CD4-positive, alpha-beta memory T cell (primary cell): Measurements from ENCODE around the gene SHC2. TPM values are rescaled to one million over a fixed set of nuclear protein-coding genes. Genes with fewer than 3 reads are reported as not detected.
A peak's percentile ranks its signal among the peaks of the same experiment; 100 is the strongest.

Source experiments
- CTCF ChIA-PET: fragments of 350-600 bp; sonication (Branson Sonifier 250); formaldehyde crosslinking; loops from one replicate; lab custom pipeline; 2021; ENCODE audit warnings: inconsistent platforms; ENCODE audit not compliant: partially characterized antibody; lab: Charles Lee
- POLR2A ChIA-PET: fragments of 350-600 bp; sonication (Branson Sonifier 250); formaldehyde crosslinking; loops from one replicate; lab custom pipeline; 2021; ENCODE audit not compliant: partially characterized antibody; lab: Charles Lee
- DNase-seq, 5 donors: peaks; one replicate each; pipeline versions ENCODE4 v3.0.0 to v3.0.0-alpha.2; 2020 to 2022; ENCODE audit warnings: mixed read lengths in 1 of 5
- H3K27ac ChIP-seq: one replicate; pipeline ENCODE4 v1.7.0; 2013; ENCODE audit warnings: low read depth, low read length
- H3K27me3 ChIP-seq: 2 replicates; pipeline ENCODE4 v1.7.0; 2013; ENCODE audit warnings: mild to moderate bottlenecking, low read length, moderate library complexity; ENCODE audit not compliant: insufficient read depth
- H3K36me3 ChIP-seq: 2 replicates; pipeline ENCODE4 v1.7.0; 2013; ENCODE audit warnings: mild to moderate bottlenecking, low read length, moderate library complexity; ENCODE audit not compliant: insufficient read depth
- H3K4me1 ChIP-seq: 2 replicates; pipeline ENCODE4 v1.7.0; 2013; ENCODE audit warnings: mild to moderate bottlenecking, low read length, moderate library complexity; ENCODE audit not compliant: insufficient read depth
- H3K4me3 ChIP-seq, 2 donors: one replicate each; pipeline ENCODE4 v1.7.0; 2013; ENCODE audit warnings: low read length in 2 of 2, mild to moderate bottlenecking in 1 of 2
- H3K9me3 ChIP-seq, 2 donors: one replicate each; pipeline ENCODE4 v1.7.0; 2013; ENCODE audit warnings: low read length in 2 of 2, control low read depth in 1 of 2; ENCODE audit not compliant: control insufficient read depth in 1 of 2
- H3K27ac Mint-ChIP-seq, 7 donors: one replicate each; pipeline ENCODE4 v1.8.0; 2020 to 2021; ENCODE audit warnings: mixed read lengths in 7 of 7, mild to moderate bottlenecking in 6 of 7, inconsistent platforms in 3 of 7, moderate library complexity in 3 of 7
- H3K27me3 Mint-ChIP-seq, 2 donors: one replicate each; pipeline ENCODE4 v1.8.0; 2020 to 2021; ENCODE audit warnings: mixed read lengths in 2 of 2
- H3K36me3 Mint-ChIP-seq, 2 donors: one replicate each; pipeline ENCODE4 v1.8.0; 2020 to 2021; ENCODE audit warnings: mixed read lengths in 2 of 2, inconsistent platforms in 1 of 2, mild to moderate bottlenecking in 1 of 2
- H3K4me1 Mint-ChIP-seq, 4 donors: one replicate each; pipeline ENCODE4 v1.8.0; 2020 to 2021; ENCODE audit warnings: mixed read lengths in 4 of 4, mild to moderate bottlenecking in 1 of 4
- H3K4me3 Mint-ChIP-seq, 8 donors: one replicate each; pipeline ENCODE4 v1.8.0; 2020 to 2021; ENCODE audit warnings: mixed read lengths in 8 of 8, mild to moderate bottlenecking in 7 of 8, moderate library complexity in 6 of 8, inconsistent platforms in 3 of 8
- H3K9me3 Mint-ChIP-seq, 8 donors: one replicate each; pipeline ENCODE4 v1.8.0; 2020 to 2021; ENCODE audit warnings: mixed read lengths in 8 of 8, mild to moderate bottlenecking in 5 of 8, inconsistent platforms in 3 of 8, moderate library complexity in 1 of 8
- intact Hi-C: fragments of 100-400 bp; cut with micrococcal nuclease; formaldehyde crosslinking; loops from one replicate; pipeline ENCODE4 v1.15.1; 2023
- polyA plus RNA-seq, 2 donors: library from polyadenylated mRNA; unstranded; fragments of 300-500 nt; fragmentation: Illumina TruSeq; gene quantifications; one replicate each; pipeline ENCODE4 v1.2.3, GENCODE V29; 2021
- total RNA-seq, 2 experiments: library from RNA; stranded (reverse); gene quantifications; one replicate each; pipeline ENCODE4 v1.2.3, GENCODE V29; 2021

SHC2 gene
- total and polyA plus RNA-seq, 4 experiments from 2014 or later = 0.55 to 0.64 TPM; not detected in 2

GRCh38 chr19:410243-410781 lies 50.5 kb downstream of the SHC2 start:
- H3K27me3 Mint-ChIP-seq = peaks cover 5 to 12% of the 10 kb centered on the region in 2 donors
- Histone ChIP-seq H3K27ac (no peak overlapping the region), H3K27me3 (peaks cover 9% of the 10 kb centered on the region), H3K4me3 (no peak overlapping the region), H3K36me3 (no peaks in the 10 kb centered on the region), H3K4me1 (peaks cover 12% of the 10 kb centered on the region), H3K9me3 (no peaks in the 10 kb centered on the region)
- POLR2A ChIA-PET = no interaction called here
- H3K36me3 Mint-ChIP-seq = no peaks in the 10 kb centered on the region
- H3K27ac Mint-ChIP-seq = no peak overlapping the region
- peaks cover 6 to 8% (median 6%) of the 10 kb centered on the region in 4 donors for H3K4me1 Mint-ChIP-seq
- no peak overlapping the region for H3K4me3 Mint-ChIP-seq
- intact Hi-C loops = no loop called here
- DNase-seq = no peak
- CTCF ChIA-PET = no interaction called here
- no peaks in the 10 kb centered on the region for H3K9me3 Mint-ChIP-seq

- peak in 2 of 5 donors; percentile 11 to 13 for DNase-seq
- ChIA-PET POLR2A (no interaction called here), CTCF (no interaction called here)
- intact Hi-C loops = loop anchor here (1.0 kb wide), 1 partner anchor 97 kb away; no protein-coding TSS in a partner anchor
- peaks cover 6 to 8% (median 6%) of the 10 kb centered on the region in 4 donors for H3K4me1 Mint-ChIP-seq
- Histone ChIP-seq H3K4me1 (peaks cover 12% of the 10 kb centered on the region), H3K4me3 (peak overlapping the region in 1 of 2 donors; percentile 9), H3K27me3 (peaks cover 9% of the 10 kb centered on the region), H3K9me3 (no peaks in the 10 kb centered on the region), H3K27ac (no peak overlapping the region), H3K36me3 (no peaks in the 10 kb centered on the region)
- peak overlapping the region; percentile 78 to 91 (median 86) for H3K4me3 Mint-ChIP-seq
- peaks cover 8 to 16% of the 10 kb centered on the region in 2 donors for H3K27me3 Mint-ChIP-seq
- peak overlapping the region in 4 of 7 donors; percentile 18 to 73 (median 54) for H3K27ac Mint-ChIP-seq
- H3K36me3 Mint-ChIP-seq = no peaks in the 10 kb centered on the region
- H3K9me3 Mint-ChIP-seq = no peaks in the 10 kb centered on the region
Measured at GRCh38 chr19:409516-410242, 51.2 kb downstream of the SHC2 start.

DNA sequence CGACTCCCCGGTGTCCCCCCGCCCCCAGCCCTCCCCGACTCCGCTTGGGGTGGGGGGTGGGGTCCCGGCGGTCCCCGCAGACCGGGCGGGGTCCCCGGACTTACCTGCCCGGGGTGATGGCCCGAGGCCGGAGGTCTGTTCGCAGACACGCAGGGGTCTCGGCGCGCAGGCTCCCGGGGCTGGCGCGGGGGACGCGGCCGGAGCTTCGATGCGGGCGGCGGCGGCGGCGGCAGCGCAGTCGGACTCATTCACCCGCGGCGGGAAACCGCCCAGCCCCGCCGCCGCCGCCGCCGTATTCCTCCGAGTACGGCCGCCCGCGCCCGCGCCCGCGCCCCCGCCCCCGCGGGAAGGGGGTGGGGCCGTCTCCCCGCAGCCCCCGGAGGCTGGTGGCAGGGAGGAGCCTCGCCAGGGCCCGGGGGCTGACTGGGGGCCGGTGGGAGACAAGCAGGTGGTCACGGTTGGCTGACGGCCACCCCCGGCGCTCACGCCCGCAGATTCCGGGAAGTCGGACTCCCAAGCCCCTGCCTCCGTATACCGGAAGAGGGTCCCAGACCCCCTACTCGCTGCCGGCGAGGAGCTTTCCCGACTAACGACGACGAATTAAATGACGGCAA lies 51.8 kb downstream of the SHC2 start, which contains the start of gene C2CD4C:
C2CD4C (minus strand) TSS at position 246 of the 614 bp plus-strand sequence. CDS start 786 bp downstream, outside the sequence.
- Histone ChIP-seq H3K9me3 (no peaks in the 10 kb centered on the region), H3K4me1 (peaks cover 12% of the 10 kb centered on the region), H3K4me3 (peak within 1 kb of the TSS in 1 of 2 donors; percentile 9), H3K27me3 (peaks cover 9% of the 10 kb centered on the region), H3K36me3 (no peaks in the 10 kb centered on the region), H3K27ac (no peak within 1 kb of the TSS)
- no peaks in the 10 kb centered on the region for H3K36me3 Mint-ChIP-seq
- ChIA-PET CTCF (no interaction called here), POLR2A (no interaction called here)
- H3K4me3 Mint-ChIP-seq = peak within 1 kb of the TSS; percentile 78 to 91 (median 86)
- H3K9me3 Mint-ChIP-seq = no peaks in the 10 kb centered on the region
- peak in 4 of 5 donors; percentile 12 to 22 (median 14) for DNase-seq
- H3K27me3 Mint-ChIP-seq = peaks cover 8 to 16% of the 10 kb centered on the region in 2 donors
- peak within 1 kb of the TSS in 4 of 7 donors; percentile 18 to 73 (median 54) for H3K27ac Mint-ChIP-seq
- intact Hi-C loops = loop anchor here (1.0 kb wide), 1 partner anchor 97 kb away; no protein-coding TSS in a partner anchor
- H3K4me1 Mint-ChIP-seq = peaks cover 6 to 8% (median 6%) of the 10 kb centered on the region in 4 donors

DNA sequence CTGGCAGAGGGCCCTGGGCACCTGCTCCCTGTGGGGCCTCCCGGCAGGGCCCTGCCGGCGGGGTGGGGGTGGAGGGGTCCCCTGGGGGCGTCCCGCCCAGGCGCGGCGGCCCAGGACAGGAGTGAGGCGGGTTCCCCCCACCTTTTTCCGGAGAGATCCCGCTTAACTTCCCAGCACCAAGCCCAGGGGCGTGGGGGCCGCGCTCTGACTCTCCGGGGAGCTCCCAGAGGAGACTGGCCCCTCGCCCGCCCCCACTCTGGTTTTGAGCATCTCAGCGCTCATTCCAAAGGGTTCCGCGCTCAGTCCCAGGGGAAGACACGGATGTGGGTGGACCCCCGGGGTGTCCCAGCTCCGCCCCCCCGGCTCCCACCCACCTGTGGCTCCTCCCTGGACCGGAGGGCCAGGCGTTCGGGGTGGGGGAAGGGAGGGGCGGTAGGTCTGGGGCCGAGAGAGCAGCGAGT lies 52.4 kb downstream of the SHC2 start:
- Mint-ChIP-seq H3K36me3 (no peaks in the 10 kb centered on the region), H3K27me3 (peaks cover 9 to 16% of the 10 kb centered on the region in 2 donors), H3K4me3 (no peak overlapping the region), H3K9me3 (no peaks in the 10 kb centered on the region), H3K27ac (no peak overlapping the region), H3K4me1 (peaks cover 6 to 8% (median 6%) of the 10 kb centered on the region in 4 donors)
- H3K27ac ChIP-seq = no peak overlapping the region
- intact Hi-C loops = no loop called here
- H3K4me3 ChIP-seq = no peak overlapping the region
- ChIA-PET CTCF (no interaction called here), POLR2A (no interaction called here)
- H3K4me1 ChIP-seq = peaks cover 12% of the 10 kb centered on the region
- no peak for DNase-seq
- no peaks in the 10 kb centered on the region for H3K9me3 ChIP-seq
- H3K27me3 ChIP-seq = peaks cover 9% of the 10 kb centered on the region
- no peaks in the 10 kb centered on the region for H3K36me3 ChIP-seq

DNA sequence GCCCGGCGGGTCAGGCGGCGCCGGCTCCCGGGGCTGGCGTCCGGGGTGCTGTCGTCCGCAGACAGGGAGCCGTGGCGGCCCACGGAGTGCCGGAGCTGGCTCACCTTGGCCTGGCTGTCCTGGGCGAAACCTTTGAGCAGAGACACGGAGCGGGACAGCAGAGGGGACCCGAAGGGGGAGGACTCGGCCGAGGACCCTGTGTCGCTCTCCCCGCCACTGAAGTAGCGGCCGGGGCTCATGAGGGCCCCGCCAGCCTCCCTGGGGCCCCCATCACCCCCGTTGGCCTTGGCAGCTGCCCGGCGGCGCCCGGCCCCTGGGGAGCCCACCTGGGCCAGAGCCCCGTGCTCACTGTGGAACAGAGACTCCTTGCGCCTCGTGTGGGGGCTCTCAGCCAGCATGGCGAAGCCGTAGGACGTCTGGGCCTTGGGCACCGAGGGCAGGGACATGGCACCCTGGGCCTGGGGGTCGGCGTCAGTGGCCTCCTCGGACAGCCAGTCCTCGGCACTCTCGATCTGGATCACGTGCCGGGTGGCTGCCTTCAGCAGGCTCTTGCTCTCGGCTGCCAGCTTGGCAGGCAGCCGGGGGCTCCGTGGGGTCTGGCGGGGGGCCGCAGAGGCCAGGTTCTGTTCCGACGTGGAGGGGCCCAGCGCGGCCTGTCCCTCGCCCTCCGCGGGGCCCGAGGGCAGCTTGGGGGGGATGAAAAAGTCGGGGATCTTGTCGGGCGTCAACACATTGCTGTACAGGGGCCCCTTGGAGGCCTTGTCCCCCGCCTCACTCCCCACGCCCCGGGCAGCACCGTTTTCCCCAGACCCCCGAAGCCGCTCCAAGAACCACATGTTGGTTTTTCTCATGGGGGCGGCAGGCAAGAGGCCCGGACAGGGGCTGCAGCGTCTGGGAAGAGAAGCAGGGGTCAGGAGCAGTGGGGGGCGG lies 53.1 kb downstream of the SHC2 start:
- no peaks in the 10 kb centered on the region for H3K36me3 ChIP-seq
- ChIA-PET POLR2A (no interaction called here), CTCF (no interaction called here)
- no peak overlapping the region for H3K4me3 ChIP-seq
- Mint-ChIP-seq H3K4me1 (peaks cover 6 to 8% (median 6%) of the 10 kb centered on the region in 4 donors), H3K27me3 (peaks cover 13 to 21% of the 10 kb centered on the region in 2 donors), H3K9me3 (no peaks in the 10 kb centered on the region), H3K4me3 (no peak overlapping the region), H3K36me3 (no peaks in the 10 kb centered on the region), H3K27ac (no peak overlapping the region)
- peaks cover 9% of the 10 kb centered on the region for H3K27me3 ChIP-seq
- intact Hi-C loops = no loop called here
- DNase-seq = no peak
- no peaks in the 10 kb centered on the region for H3K9me3 ChIP-seq
- H3K4me1 ChIP-seq = peaks cover 12% of the 10 kb centered on the region
- no peak overlapping the region for H3K27ac ChIP-seq

GRCh38 chr19:406971-407510 lies 53.8 kb downstream of the SHC2 start:
- Histone ChIP-seq H3K9me3 (no peaks in the 10 kb centered on the region), H3K27ac (no peak overlapping the region), H3K4me3 (no peak overlapping the region), H3K27me3 (peaks cover 9% of the 10 kb centered on the region), H3K4me1 (peaks cover 12% of the 10 kb centered on the region), H3K36me3 (no peaks in the 10 kb centered on the region)
- Mint-ChIP-seq H3K4me1 (peaks cover 6 to 8% (median 6%) of the 10 kb centered on the region in 4 donors), H3K27me3 (peaks cover 13 to 21% of the 10 kb centered on the region in 2 donors), H3K9me3 (no peaks in the 10 kb centered on the region), H3K27ac (no peak overlapping the region), H3K36me3 (no peaks in the 10 kb centered on the region), H3K4me3 (no peak overlapping the region)
- CTCF ChIA-PET = no interaction called here
- intact Hi-C loops = no loop called here
- POLR2A ChIA-PET = no interaction called here
- no peak for DNase-seq
